AG04449 (cell line): Measurements from ENCODE around the gene COL4A1.

Source experiments
- CTCF ChIA-PET: fragments of 350-600 bp; formaldehyde crosslinking; extraction: SDS; loops from one replicate; lab custom pipeline; 2021; ENCODE audit warnings: antibody characterized with exemption; lab: Yijun Ruan, JAX
- POLR2A ChIA-PET: fragments of 400-600, 350-600 bp; formaldehyde crosslinking; extraction: SDS; loops from one replicate; lab custom pipeline; 2020; ENCODE audit warnings: antibody characterized with exemption, inconsistent platforms; lab: Yijun Ruan, JAX
- DNase-seq: peaks from one replicate; pipeline ENCODE4 v3.0.0-alpha.2; 2010; ENCODE audit warnings: low read depth, low spot score
- H3K4me3 ChIP-seq: 2 replicates; pipeline ENCODE4 v1.5.1; 2011; ENCODE audit warnings: low read depth, mild to moderate bottlenecking, control low read depth, low read length
- TF ChIP-seq, protein P1 (sequence below): IDR thresholded peaks from one replicate; pipeline ENCODE4 v1.5.1; 2011; ENCODE audit warnings: mild to moderate bottlenecking, moderate library complexity, low read length, control low read depth, inconsistent platforms; ENCODE audit not compliant: insufficient read depth; ENCODE audit errors: missing control alignments

Gene COL4A1

DNA sequence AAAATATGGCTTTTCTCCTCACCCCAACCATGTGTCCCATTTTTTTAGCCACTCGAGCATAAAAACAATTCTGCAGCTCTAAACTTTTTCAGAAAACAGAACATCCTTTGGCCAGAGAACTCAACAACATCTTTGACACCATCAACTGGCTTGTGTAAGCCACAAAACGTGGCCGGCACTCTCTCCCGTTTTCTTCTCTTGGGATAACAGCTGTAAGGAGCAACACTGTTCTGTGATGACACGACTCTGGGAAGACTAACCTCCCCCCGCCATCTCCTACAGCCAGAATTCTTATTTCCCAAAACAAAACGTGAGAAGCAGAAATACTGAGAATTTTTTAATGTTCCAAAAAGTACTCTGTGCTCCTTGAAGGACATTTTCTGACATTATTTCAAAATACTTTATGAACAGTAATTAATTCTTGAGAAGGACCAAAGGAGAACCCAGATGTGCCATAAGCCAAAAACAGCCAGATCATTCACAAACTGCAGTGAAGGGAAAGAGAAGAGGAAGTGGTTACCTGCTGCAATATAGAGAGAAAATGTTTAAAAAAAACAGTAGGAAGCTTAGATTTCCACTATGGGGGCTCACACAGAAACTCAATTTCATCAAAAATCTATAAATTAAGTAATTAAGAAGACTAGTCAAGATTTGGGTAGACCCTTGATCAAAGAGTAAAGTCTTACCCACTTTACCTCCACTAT, 25.8 kb downstream of the COL4A1 start:
- ChIA-PET POLR2A (no interaction called here), CTCF (no interaction called here)
- DNase-seq = no peak
- H3K4me3 ChIP-seq = no peak overlapping the region
- TF ChIP-seq, protein P1, sequence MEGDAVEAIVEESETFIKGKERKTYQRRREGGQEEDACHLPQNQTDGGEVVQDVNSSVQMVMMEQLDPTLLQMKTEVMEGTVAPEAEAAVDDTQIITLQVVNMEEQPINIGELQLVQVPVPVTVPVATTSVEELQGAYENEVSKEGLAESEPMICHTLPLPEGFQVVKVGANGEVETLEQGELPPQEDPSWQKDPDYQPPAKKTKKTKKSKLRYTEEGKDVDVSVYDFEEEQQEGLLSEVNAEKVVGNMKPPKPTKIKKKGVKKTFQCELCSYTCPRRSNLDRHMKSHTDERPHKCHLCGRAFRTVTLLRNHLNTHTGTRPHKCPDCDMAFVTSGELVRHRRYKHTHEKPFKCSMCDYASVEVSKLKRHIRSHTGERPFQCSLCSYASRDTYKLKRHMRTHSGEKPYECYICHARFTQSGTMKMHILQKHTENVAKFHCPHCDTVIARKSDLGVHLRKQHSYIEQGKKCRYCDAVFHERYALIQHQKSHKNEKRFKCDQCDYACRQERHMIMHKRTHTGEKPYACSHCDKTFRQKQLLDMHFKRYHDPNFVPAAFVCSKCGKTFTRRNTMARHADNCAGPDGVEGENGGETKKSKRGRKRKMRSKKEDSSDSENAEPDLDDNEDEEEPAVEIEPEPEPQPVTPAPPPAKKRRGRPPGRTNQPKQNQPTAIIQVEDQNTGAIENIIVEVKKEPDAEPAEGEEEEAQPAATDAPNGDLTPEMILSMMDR = no peak

DNA sequence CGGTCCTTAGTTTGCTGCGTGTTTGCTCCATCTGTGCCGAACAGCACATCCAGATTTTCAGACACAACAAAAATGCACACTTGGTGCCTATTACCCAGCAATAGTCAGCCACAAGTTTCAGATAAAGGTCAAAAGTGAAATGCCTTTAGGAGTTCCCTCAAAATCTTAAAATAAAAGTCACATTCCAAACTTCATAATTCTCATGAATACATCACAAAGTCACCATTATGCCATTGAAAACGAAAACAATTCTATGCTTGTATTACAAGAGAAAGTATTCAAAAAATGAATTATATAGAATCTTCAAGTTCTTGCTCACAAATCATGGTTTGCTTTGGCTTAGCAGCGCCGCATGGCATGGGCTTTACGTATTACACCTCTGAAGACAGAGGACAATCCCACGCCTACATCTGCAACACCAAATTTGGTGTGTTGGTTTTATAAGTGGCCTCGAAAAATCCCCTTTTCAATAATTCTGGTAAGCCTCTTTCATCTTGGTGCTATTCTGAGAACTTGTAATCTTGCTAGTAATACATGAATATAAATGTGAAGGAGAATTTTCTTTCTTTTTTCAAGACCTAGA, 26.6 kb downstream of the COL4A1 start:
- CTCF ChIA-PET = no interaction called here
- POLR2A ChIA-PET = no interaction called here
- no peak overlapping the region for H3K4me3 ChIP-seq
- TF ChIP-seq, protein P1 = no peak
- no peak for DNase-seq

DNA sequence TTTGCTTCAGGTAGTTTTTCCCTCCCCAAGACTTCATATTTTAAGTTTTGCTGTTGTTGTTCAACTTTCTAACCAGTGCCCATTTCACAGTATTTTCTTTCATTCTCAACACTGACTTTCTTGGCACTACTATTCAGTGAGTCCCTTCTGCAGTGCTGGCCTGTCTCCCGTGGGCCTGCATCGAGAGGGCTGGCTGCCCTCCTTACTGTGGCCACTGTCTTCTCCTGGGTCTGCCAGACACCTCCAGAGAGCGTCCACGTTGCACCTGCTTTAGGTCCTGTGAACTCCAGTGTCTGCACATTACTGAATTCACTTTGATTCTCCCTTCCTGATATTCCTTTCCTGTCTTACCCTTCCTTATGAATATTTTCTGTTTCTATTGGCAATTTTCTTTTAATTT, 27.3 kb downstream of the COL4A1 start:
- TF ChIP-seq, protein P1 = no peak
- no peak overlapping the region for H3K4me3 ChIP-seq
- CTCF ChIA-PET = no interaction called here
- POLR2A ChIA-PET = no interaction called here
- no peak for DNase-seq

DNA sequence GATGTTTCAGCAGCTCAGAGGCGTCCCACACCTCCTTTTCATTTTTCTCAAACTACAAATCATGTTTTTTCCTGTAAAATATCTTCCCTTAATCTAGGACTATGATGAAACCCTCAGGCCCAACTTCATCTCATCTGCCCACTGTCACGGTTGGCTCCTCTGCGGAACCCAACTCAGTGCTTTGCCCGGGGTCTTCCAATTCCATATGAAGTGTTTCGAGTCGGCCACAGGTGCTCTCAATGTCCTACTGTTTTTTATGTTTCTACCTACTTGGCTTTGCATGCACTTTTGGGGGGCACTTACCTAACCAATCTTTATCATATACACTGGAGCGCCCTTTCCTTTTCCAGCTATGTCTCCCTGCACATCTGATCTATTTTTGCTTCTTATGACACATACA, 28.1 kb downstream of the COL4A1 start:
- H3K4me3 ChIP-seq = no peak overlapping the region
- DNase-seq = no peak
- CTCF ChIA-PET = no interaction called here
- POLR2A ChIA-PET = no interaction called here
- TF ChIP-seq, protein P1 = no peak

DNA sequence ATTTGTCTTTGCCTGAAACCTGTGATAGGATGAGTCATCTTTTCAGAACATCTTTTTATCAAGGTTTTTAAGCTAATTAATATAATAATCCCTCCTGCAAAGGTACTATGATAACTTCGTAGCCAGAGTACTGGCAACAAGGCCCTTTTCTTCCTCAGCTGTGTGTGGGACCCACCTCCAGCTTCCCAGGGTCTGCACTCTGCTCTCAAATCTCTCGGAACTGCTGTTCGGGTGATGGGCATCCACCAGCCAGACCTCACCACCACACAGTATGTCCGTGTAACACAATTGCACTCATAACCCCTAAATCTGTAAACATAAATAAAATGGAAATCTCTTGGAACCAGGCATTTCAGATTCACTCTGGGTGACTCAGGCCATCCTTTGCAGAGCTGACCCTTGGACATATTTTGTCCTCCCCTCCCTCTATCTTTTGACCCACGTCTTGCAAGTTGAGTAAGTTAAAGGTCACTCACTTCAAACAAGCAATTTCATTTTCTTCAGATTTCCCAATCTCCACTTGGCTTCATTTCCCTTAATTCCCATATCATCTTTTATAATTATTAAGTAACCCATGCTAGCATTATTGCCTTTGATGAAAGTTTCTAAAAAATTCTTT, 29.5 kb downstream of the COL4A1 start:
- POLR2A ChIA-PET = interaction anchor here (0.6 kb wide), 1 partner anchor 62 kb away, joined by 3 read pairs; no protein-coding TSS in a partner anchor

More for the DNA sequence above, 29.5 kb downstream of the COL4A1 start:
- TF ChIP-seq, protein P1 = no peak
- no peak overlapping the region for H3K4me3 ChIP-seq
- CTCF ChIA-PET = interaction anchor here (0.7 to 4.0 kb wide), 2 partner anchors 10 to 14 kb away, joined by 3 to 20 read pairs; no protein-coding TSS in a partner anchor
- no peak for DNase-seq
